HepG2 (cell line): ENCODE results near the gene LEMD3. TPM values are rescaled to one million over a fixed set of nuclear protein-coding genes. Genes with fewer than 3 reads are reported as not detected.

Experiments used
- ATAC-seq: fragments of 200-7000 bp; cut with Tn5 transposase; 3 replicates; pipeline ENCODE4 v1.9.1; 2020; ENCODE audit warnings: mild to moderate bottlenecking, moderate library complexity
- BruUV-seq: library from RNA; stranded (reverse); fragments of 400-500 nt; replicated peaks from 2 replicates; lab custom pipeline; 2021; lab: Mats Ljungman, UMichigan
- CTCF ChIA-PET: fragments of 300-600 bp; formaldehyde crosslinking; extraction: SDS; loops from one replicate; lab custom pipeline; 2021; ENCODE audit warnings: low total read pairs, inconsistent platforms, low intra/inter-chr PET ratio; lab: Yijun Ruan, JAX
- POLR2A ChIA-PET: fragments of 350-600 bp; sonication (Branson Sonifier 250); formaldehyde crosslinking; loops from one replicate; lab custom pipeline; 2020; ENCODE audit warnings: antibody characterized with exemption, inconsistent platforms; lab: Yijun Ruan, JAX
- DNase-seq: peaks from one replicate; pipeline ENCODE4 v3.0.0-alpha.2; 2015; ENCODE audit warnings: low spot score
- FAIRE-seq: peaks from 3 replicates; lab custom pipeline; 2011; peaks lifted over from hg19 to GRCh38; lab: Jason Lieb, UNC
- H2AFZ ChIP-seq: one replicate; pipeline ENCODE4 v1.6.1; 2011; ENCODE audit warnings: low read length, inconsistent platforms
- H3K27ac ChIP-seq: fragments of 300-600 bp; 3 replicates; pipeline ENCODE4 v1.8.0; 2011; ENCODE audit warnings: mixed run types, mild to moderate bottlenecking, mixed read lengths, low read length, inconsistent platforms; ENCODE audit not compliant: insufficient read depth; ENCODE audit errors: extremely low read length
- H3K27me3 ChIP-seq, 2 experiments: fragments of 200-600 bp in 1 of 2; 2 replicates in 1 of 2; 3 replicates in 1 of 2; pipeline versions ENCODE4 v1.6.0 to v1.8.0; 2011; ENCODE audit warnings: low read length in 2 of 2, mild to moderate bottlenecking in 2 of 2, moderate library complexity in 2 of 2, inconsistent platforms in 1 of 2; ENCODE audit not compliant: insufficient read depth in 2 of 2, control insufficient read depth in 1 of 2
- H3K36me3 ChIP-seq, 2 experiments: fragments of 200-600 bp in 1 of 2; replicated peaks in 1 of 2; 2 replicates in 1 of 2; 3 replicates in 1 of 2; pipeline versions ENCODE4 v1.5.1 to v1.8.0; 2011; ENCODE audit warnings: low read length in 2 of 2, inconsistent platforms in 1 of 2; ENCODE audit not compliant: insufficient read depth in 2 of 2, control insufficient read depth in 1 of 2
- H3K4me1 ChIP-seq: 2 replicates; pipeline ENCODE4 v1.5.1; 2012; ENCODE audit warnings: low read length, inconsistent platforms; ENCODE audit not compliant: insufficient read depth
- H3K4me2 ChIP-seq: 2 replicates; pipeline ENCODE4 v1.6.0; 2011; ENCODE audit warnings: low read depth, low read length, inconsistent platforms
- H3K4me3 ChIP-seq, 3 experiments: fragments of 200-600 bp in 1 of 3; sonication (generic), shearing (Covaris generic) in 1 of 3; replicated peaks in 1 of 3; 2 replicates each; pipeline ENCODE4 v1.5.1; 2011 to 2016; ENCODE audit warnings: low read length in 3 of 3, inconsistent platforms in 2 of 3, low read depth in 2 of 3, mild to moderate bottlenecking in 2 of 3, control low read depth in 1 of 3, mixed read lengths in 1 of 3; ENCODE audit not compliant: insufficient read depth in 1 of 3
- H3K79me2 ChIP-seq: one replicate; pipeline ENCODE4 v1.6.1; 2011; ENCODE audit warnings: low read length, inconsistent platforms; ENCODE audit not compliant: insufficient read depth
- H3K9ac ChIP-seq: 2 replicates; pipeline ENCODE4 v1.6.0; 2011; ENCODE audit warnings: mild to moderate bottlenecking, low read depth, low read length, inconsistent platforms; ENCODE audit not compliant: insufficient read depth
- H3K9me3 ChIP-seq: 2 replicates; pipeline ENCODE4 v1.5.1; 2012; ENCODE audit warnings: mild to moderate bottlenecking, low read length
- H4K20me1 ChIP-seq: 2 replicates; pipeline ENCODE4 v1.6.0; 2011; ENCODE audit warnings: inconsistent platforms, mild to moderate bottlenecking, low read length, moderate library complexity; ENCODE audit not compliant: insufficient read depth
- FLYWCH1 ChIP-seq: sonication (generic); formaldehyde crosslinking; IDR thresholded peaks from 2 replicates; pipeline ENCODE4 v1.8.1; 2023; ENCODE audit warnings: mild to moderate bottlenecking, missing genetic modification reagents
- FOXC1 ChIP-seq: sonication (generic); formaldehyde crosslinking; IDR thresholded peaks from 2 replicates; pipeline ENCODE4 v1.8.0; 2022; ENCODE audit warnings: mild to moderate bottlenecking, missing genetic modification reagents, borderline replicate concordance
- GTF3A ChIP-seq: sonication (generic); formaldehyde crosslinking; conservative IDR thresholded peaks from 2 replicates; pipeline ENCODE4 v1.4.0; 2020; ENCODE audit warnings: mild to moderate bottlenecking, missing genetic modification reagents
- GZF1 ChIP-seq: sonication (generic); formaldehyde crosslinking; IDR thresholded peaks from 2 replicates; pipeline ENCODE4 v1.5.1; 2020; ENCODE audit warnings: mild to moderate bottlenecking, missing genetic modification reagents
- HNRNPK ChIP-seq: fragments of 200-400 bp; formaldehyde crosslinking; IDR thresholded peaks from 2 replicates; pipeline ENCODE4 v1.6.1; 2018; ENCODE audit warnings: low read length, low read depth, moderate library complexity, mild to moderate bottlenecking; ENCODE audit not compliant: poor library complexity, severe bottlenecking
- MED1 ChIP-seq: sonication (generic); formaldehyde crosslinking; IDR thresholded peaks from 2 replicates; pipeline ENCODE4 v1.4.0; 2020; ENCODE audit warnings: missing genetic modification reagents
- MED13 ChIP-seq: sonication (generic); formaldehyde crosslinking; IDR thresholded peaks from 2 replicates; pipeline ENCODE4 v1.5.0; 2020; ENCODE audit warnings: missing genetic modification reagents
- NPAS2 ChIP-seq: sonication (generic); formaldehyde crosslinking; IDR thresholded peaks from 2 replicates; pipeline ENCODE4 v1.8.0; 2022; ENCODE audit warnings: mild to moderate bottlenecking, missing genetic modification reagents, borderline replicate concordance
- ZBTB20 ChIP-seq: sonication (generic); formaldehyde crosslinking; IDR thresholded peaks from 2 replicates; pipeline ENCODE4 v1.8.1; 2023; ENCODE audit warnings: missing genetic modification reagents, low read depth, mild to moderate bottlenecking, borderline replicate concordance
- ZFYVE20 ChIP-seq: sonication (generic); formaldehyde crosslinking; IDR thresholded peaks from 2 replicates; pipeline ENCODE4 v1.8.0; 2023; ENCODE audit warnings: low read depth, mild to moderate bottlenecking, moderate library complexity, missing genetic modification reagents, borderline replicate concordance
- ZNF225 ChIP-seq: sonication (generic); formaldehyde crosslinking; IDR thresholded peaks from 2 replicates; pipeline ENCODE4 v1.4.0; 2020; ENCODE audit warnings: mild to moderate bottlenecking, missing genetic modification reagents
- ZNF274 ChIP-seq: sonication (generic); formaldehyde crosslinking; IDR thresholded peaks from 2 replicates; pipeline ENCODE4 v1.5.1; 2020; ENCODE audit warnings: mild to moderate bottlenecking, missing genetic modification reagents
- ZNF337 ChIP-seq: sonication (generic); formaldehyde crosslinking; IDR thresholded peaks from 2 replicates; pipeline ENCODE4 v1.5.1; 2020; ENCODE audit warnings: missing genetic modification reagents, low read depth, mild to moderate bottlenecking, borderline replicate concordance
- ZNF883 ChIP-seq: sonication (generic); formaldehyde crosslinking; IDR thresholded peaks from 2 replicates; pipeline ENCODE4 v1.5.1; 2020; ENCODE audit warnings: mild to moderate bottlenecking, missing genetic modification reagents; ENCODE audit errors: not compliant biosample characterization
- WGBS: methylation state at CpG from one replicate; pipeline ENCODE4 v1.1.6; 2017; ENCODE audit warnings: low lambda C conversion rate; 5-methylcytosine and 5-hydroxymethylcytosine counted together
- in situ Hi-C: cut with HindIII; loops from 2 replicates; pipeline ENCODE4 v1.10.0; 2017; ENCODE audit warnings: low pct_unique_long_range_greater_than_20kb; ENCODE audit not compliant: extremely low pct_ligation_motif_present
- intact Hi-C: fragments of 100-400 bp; cut with micrococcal nuclease; formaldehyde crosslinking; loops from one replicate; pipeline ENCODE4 v1.10.0; 2022; ENCODE audit not compliant: unreplicated experiment
- polyA plus RNA-seq, 8 experiments: library from polyadenylated mRNA; depleted of rRNA in 3 of 8; stranded (reverse) in 7 of 8; unstranded in 1 of 8; fragments of >200 nt; fragmentation: Illumina TruSeq in 4 of 8; extraction: Trizol in 4 of 8; gene quantifications; 2 replicates each; pipeline versions ENCODE4 v1.2.1 to v1.2.3, GENCODE V29; 2011 to 2016; ENCODE audit warnings: low read depth in 4 of 8, missing spikeins in 1 of 8, mixed read lengths in 1 of 8; ENCODE audit not compliant: insufficient read depth in 1 of 8
- total RNA-seq, 5 experiments: library from RNA; depleted of rRNA; stranded (reverse); fragments of >200 nt; fragmentation: Illumina TruSeq; extraction: Trizol; gene quantifications; 2 replicates each; pipeline ENCODE4 v1.2.3, GENCODE V29; 2016; ENCODE audit warnings: low read depth in 1 of 5
- TF ChIP-seq, protein P1 (sequence below): sonication (generic); formaldehyde crosslinking; IDR thresholded peaks from 2 replicates; pipeline ENCODE4 v1.4.0; 2020; ENCODE audit warnings: low read depth, mild to moderate bottlenecking, missing genetic modification reagents

LEMD3 gene
- total and polyA plus RNA-seq, 2 of the 13 experiments (the other 11 are each of a cell fraction or from before 2014, with no cell fraction given): 9.3 to 18.7 TPM

GRCh38 chr12:65209655-65210043, 40.3 kb downstream of the LEMD3 start:
- Histone ChIP-seq H3K9ac (no peak overlapping the region), H3K36me3 (peaks cover 0 to 6% of the 10 kb centered on the region in 2 experiments; a peak in 2 of 5 replicates), H4K20me1 (no peaks in the 10 kb centered on the region; the same call in 1 of the 2 replicates), H3K27ac (no peak overlapping the region), H3K4me1 (no peaks in the 10 kb centered on the region), H3K27me3 (no peaks in the 10 kb centered on the region), H3K9me3 (no peaks in the 10 kb centered on the region), H3K79me2 (peaks cover 12% of the 10 kb centered on the region), H3K4me2 (no peak overlapping the region), H3K4me3 (no peak overlapping the region), H2AFZ (no peak overlapping the region)
- DNase-seq: no peak
- ChIA-PET CTCF (no interaction called here), POLR2A (no interaction called here)
- no TSS peak for BruUV-seq
- WGBS: 90% methylated on average over 2 of the region's 2 CpGs
- no peak for ATAC-seq
- intact Hi-C loops (no loop called here), in situ Hi-C loops (no loop called here)
- FAIRE-seq: no peak
- TF ChIP-seq FLYWCH1 (CRISPR knock-in tag): no peak
- no peak for TF ChIP-seq ZNF337
- no peak for TF ChIP-seq FOXC1
- no peak for TF ChIP-seq NPAS2 (CRISPR knock-in tag)
- TF ChIP-seq MED1: no peak
- no peak for TF ChIP-seq ZNF883 (CRISPR knock-in tag)
- no peak for TF ChIP-seq GZF1 (CRISPR knock-in tag)
- TF ChIP-seq ZBTB20: no peak
- TF ChIP-seq, protein P1, sequence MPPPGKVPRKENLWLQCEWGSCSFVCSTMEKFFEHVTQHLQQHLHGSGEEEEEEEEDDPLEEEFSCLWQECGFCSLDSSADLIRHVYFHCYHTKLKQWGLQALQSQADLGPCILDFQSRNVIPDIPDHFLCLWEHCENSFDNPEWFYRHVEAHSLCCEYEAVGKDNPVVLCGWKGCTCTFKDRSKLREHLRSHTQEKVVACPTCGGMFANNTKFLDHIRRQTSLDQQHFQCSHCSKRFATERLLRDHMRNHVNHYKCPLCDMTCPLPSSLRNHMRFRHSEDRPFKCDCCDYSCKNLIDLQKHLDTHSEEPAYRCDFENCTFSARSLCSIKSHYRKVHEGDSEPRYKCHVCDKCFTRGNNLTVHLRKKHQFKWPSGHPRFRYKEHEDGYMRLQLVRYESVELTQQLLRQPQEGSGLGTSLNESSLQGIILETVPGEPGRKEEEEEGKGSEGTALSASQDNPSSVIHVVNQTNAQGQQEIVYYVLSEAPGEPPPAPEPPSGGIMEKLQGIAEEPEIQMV: no peak
- TF ChIP-seq MED13 (CRISPR knock-in tag): no peak
- TF ChIP-seq GTF3A (CRISPR knock-in tag): no peak
- TF ChIP-seq ZNF274: no peak
- TF ChIP-seq ZNF225 (CRISPR knock-in tag): no peak
- no peak for TF ChIP-seq HNRNPK
- no peak for TF ChIP-seq ZFYVE20
